Prostate gland (tissue), 2 donors: ENCODE measurements around the gene CTTNBP2NL. TPM values are rescaled to one million over a fixed set of nuclear protein-coding genes. Genes with fewer than 3 reads are reported as not detected.
"Not testable (repeated sequence)": the region's sequence is repeated elsewhere in the genome, so short reads cannot be mapped to it uniquely, and the experiment has no call there.

Source experiments
- DNase-seq: peaks from one replicate; pipeline ENCODE4 v3.0.0-alpha.2; 2019; ENCODE audit warnings: low spot score
- H3K27ac ChIP-seq, 2 donors: fragments of 200-600 bp; sonication (generic); 2 replicates each; pipeline ENCODE4 v1.5.1; 2017 to 2019
- H3K27me3 ChIP-seq: fragments of 200-600 bp; sonication (generic); replicated peaks from 2 replicates; pipeline ENCODE4 v1.5.1; 2019; ENCODE audit not compliant: insufficient read depth
- H3K36me3 ChIP-seq, 2 donors: fragments of 200-600 bp; sonication (generic); 1 replicate in 1 of 2; 2 replicates in 1 of 2; pipeline versions ENCODE4 v1.5.1 to v1.8.1; 2017 to 2019
- H3K4me1 ChIP-seq: fragments of 200-600 bp; sonication (generic); replicated peaks from 2 replicates; pipeline ENCODE4 v1.5.1; 2019
- H3K4me3 ChIP-seq, 2 donors: fragments of 200-600 bp; sonication (generic); 2 replicates each; pipeline ENCODE4 v1.5.1; 2017 to 2019
- H3K9me3 ChIP-seq: fragments of 200-600 bp; sonication (generic); 2 replicates; pipeline ENCODE4 v1.5.1; 2017
- CTCF ChIP-seq, 4 experiments: fragments of 200-600 bp in 2 of 4; fragments of 450-650 bp in 2 of 4; sonication (generic) in 2 of 4; IDR thresholded peaks; 1 replicate in 3 of 4; 2 replicates in 1 of 4; pipeline ENCODE4 v1.5.1; 2016 to 2019; ENCODE audit warnings: antibody characterized with exemption in 4 of 4, mild to moderate bottlenecking in 2 of 4, moderate library complexity in 2 of 4
- POLR2A ChIP-seq: fragments of 450-650 bp; IDR thresholded peaks from one replicate; pipeline ENCODE4 v1.6.1; 2016; ENCODE audit warnings: antibody characterized with exemption, mild to moderate bottlenecking
- POLR2AphosphoS5 ChIP-seq: sonication (generic); formaldehyde crosslinking; IDR thresholded peaks from one replicate; pipeline ENCODE4 v1.6.1; 2017; ENCODE audit warnings: antibody characterized with exemption
- WGBS: methylation state at CpG from one replicate; pipeline ENCODE4 v1.1.5; 2018; 5-methylcytosine and 5-hydroxymethylcytosine counted together
- intact Hi-C: fragments of 100-400 bp; cut with DNase I; formaldehyde crosslinking; loops from one replicate; pipeline ENCODE4 v1.14.2; 2022
- total RNA-seq, 2 donors: library from RNA; depleted of rRNA; stranded (reverse); fragments of >200 nt; gene quantifications; one replicate each; pipeline ENCODE4 v1.1.0, GENCODE V29; 2016

CTTNBP2NL gene
- total RNA-seq, 2 donors from 2014 or later, result 10.6 to 15.2 TPM

GRCh38 chr1:112436384-112437156, 40.6 kb downstream of the CTTNBP2NL start:
- intact Hi-C loops, result no loop called here
- Histone ChIP-seq H3K36me3 (no peaks in the 10 kb centered on the region), H3K4me1 (no peaks in the 10 kb centered on the region), H3K9me3 (no peaks in the 10 kb centered on the region), H3K27me3 (no peaks in the 10 kb centered on the region), H3K27ac (no peak overlapping the region), H3K4me3 (no peak overlapping the region)
- DNase-seq, result no peak
- WGBS, result 93% methylated on average over 5 of the region's 5 CpGs
- no peak for TF ChIP-seq POLR2A
- TF ChIP-seq POLR2AphosphoS5, result no peak
- TF ChIP-seq CTCF (IDR thresholded peaks at IDR 0.05), result no peak

DNA sequence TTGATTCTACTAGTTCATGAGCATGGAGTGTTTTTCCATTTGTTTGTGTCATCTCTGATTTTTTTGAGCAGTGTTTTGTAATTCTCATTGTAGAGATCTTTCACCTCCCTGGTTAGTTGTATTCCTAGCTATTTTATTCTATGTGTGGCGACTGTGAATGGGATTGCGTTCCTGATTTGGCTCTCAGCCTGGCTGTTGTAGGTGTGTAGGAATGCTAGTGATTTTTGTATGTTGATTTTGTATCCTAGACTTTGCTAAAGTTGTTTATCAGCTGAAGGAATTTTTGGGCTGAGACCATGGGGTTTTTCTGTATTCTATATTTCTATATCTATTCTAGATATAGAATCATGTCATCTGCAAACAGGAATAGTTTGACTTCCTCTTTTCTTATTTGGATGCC, 42.1 kb downstream of the CTTNBP2NL start:
- H3K4me3 ChIP-seq, H3K27ac ChIP-seq, DNase-seq, H3K27me3 ChIP-seq, H3K36me3 ChIP-seq, H3K4me1 ChIP-seq, intact Hi-C loops, H3K9me3 ChIP-seq: not testable (repeated sequence)
- WGBS, result 48% methylated on average over 2 of the region's 2 CpGs

- Histone ChIP-seq H3K27ac (peak overlapping the region in 1 of 2 donors; percentile 12), H3K27me3 (no peaks in the 10 kb centered on the region), H3K36me3 (no peaks in the 10 kb centered on the region), H3K4me3 (no peak overlapping the region), H3K9me3 (no peaks in the 10 kb centered on the region), H3K4me1 (peaks cover 3% of the 10 kb centered on the region)
- 65% methylated on average over 2 of the region's 2 CpGs for WGBS
- TF ChIP-seq POLR2AphosphoS5 (no peak), POLR2A (no peak)
- intact Hi-C loops, result no loop called here
- DNase-seq, result no peak
These were observed 43.6 kb downstream of the CTTNBP2NL start for GRCh38 chr1:112439592-112439991.

- no peak for DNase-seq
- Histone ChIP-seq H3K36me3 (no peaks in the 10 kb centered on the region), H3K27ac (no peak overlapping the region), H3K27me3 (no peaks in the 10 kb centered on the region), H3K9me3 (no peaks in the 10 kb centered on the region), H3K4me1 (peaks cover 3% of the 10 kb centered on the region), H3K4me3 (no peak overlapping the region)
- no peak for TF ChIP-seq CTCF (IDR thresholded peaks at IDR 0.05)
- intact Hi-C loops, result no loop called here
- WGBS, result 90% methylated on average over 5 of the region's 5 CpGs
These were observed 44.6 kb downstream of the CTTNBP2NL start for GRCh38 chr1:112440574-112440973.

- H3K4me3 ChIP-seq, result no peak overlapping the region
- peaks cover 3% of the 10 kb centered on the region for H3K4me1 ChIP-seq
- intact Hi-C loops, result no loop called here
- H3K9me3 ChIP-seq, result no peaks in the 10 kb centered on the region
- no peaks in the 10 kb centered on the region for H3K36me3 ChIP-seq
- no peak overlapping the region for H3K27ac ChIP-seq
- DNase-seq, result no peak
- WGBS, result 78% methylated on average over 1 of the region's 1 CpG
- TF ChIP-seq CTCF (IDR thresholded peaks at IDR 0.05) (no peak), POLR2AphosphoS5 (no peak), POLR2A (no peak)
- no peaks in the 10 kb centered on the region for H3K27me3 ChIP-seq
These were observed 48.3 kb downstream of the CTTNBP2NL start for GRCh38 chr1:112444269-112444668.

DNA sequence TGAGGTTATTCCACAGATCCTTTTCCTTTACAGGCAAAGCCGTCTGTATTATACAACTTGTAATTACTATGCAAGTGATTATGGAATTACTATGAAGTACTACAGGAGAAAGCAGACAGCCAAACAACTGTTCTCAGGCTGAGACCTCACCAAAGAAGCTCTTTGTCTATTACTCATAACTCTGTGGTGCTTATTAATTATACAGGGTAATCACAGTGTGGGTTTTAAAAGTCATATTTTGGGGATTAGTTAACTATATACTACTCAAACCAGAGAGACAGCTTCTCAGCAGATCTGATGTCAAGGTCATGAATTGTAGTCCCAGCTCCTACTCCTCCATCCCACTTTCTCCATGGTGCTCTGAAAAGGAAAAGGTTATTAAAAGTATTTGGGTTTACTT, 49.6 kb downstream of the CTTNBP2NL start:
- intact Hi-C loops, result no loop called here
- H3K27ac ChIP-seq, result no peak overlapping the region
- no peaks in the 10 kb centered on the region for H3K36me3 ChIP-seq
- no peak for TF ChIP-seq POLR2A
- no peak for TF ChIP-seq CTCF (IDR thresholded peaks at IDR 0.05)
- TF ChIP-seq POLR2AphosphoS5, result no peak
- H3K4me1 ChIP-seq, result peaks cover 3% of the 10 kb centered on the region
- H3K9me3 ChIP-seq, result no peaks in the 10 kb centered on the region
- H3K4me3 ChIP-seq, result no peak overlapping the region
- DNase-seq, result no peak
- H3K27me3 ChIP-seq, result no peaks in the 10 kb centered on the region
- 78% methylated on average over 1 of the region's 1 CpG for WGBS
